ENCODE measurements around the gene LIPE.

Gene LIPE

DNA sequence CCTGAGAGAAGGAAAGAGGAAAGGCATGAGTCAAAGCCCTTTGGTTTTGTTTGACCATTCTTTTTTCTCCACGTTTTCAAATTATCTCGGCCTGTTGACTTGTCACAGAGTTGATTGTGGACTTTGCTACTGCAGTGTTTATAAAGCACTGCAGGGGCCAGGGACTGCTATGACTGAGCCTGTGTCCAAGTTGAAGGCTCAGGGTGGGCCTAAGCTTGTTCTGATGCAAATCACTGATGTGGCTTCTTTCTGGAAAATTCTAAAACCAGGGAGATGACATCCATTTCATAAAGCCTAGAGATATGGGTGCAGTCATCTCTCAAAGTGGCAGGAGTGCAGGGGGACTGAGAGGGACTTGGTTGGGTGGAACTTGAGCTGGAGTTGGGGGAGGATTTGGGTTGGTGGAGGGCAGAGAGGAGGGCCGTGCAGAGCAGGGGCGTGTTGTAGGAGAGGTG lies 16.8 kb upstream of the LIPE start:
- DNase-seq (ENCODE audit: low read depth): no peak
- no peak overlapping the region for H3K4me3 ChIP-seq (ENCODE audit: control insufficient read depth, low read depth, low read length)
- TF ChIP-seq, protein P1, sequence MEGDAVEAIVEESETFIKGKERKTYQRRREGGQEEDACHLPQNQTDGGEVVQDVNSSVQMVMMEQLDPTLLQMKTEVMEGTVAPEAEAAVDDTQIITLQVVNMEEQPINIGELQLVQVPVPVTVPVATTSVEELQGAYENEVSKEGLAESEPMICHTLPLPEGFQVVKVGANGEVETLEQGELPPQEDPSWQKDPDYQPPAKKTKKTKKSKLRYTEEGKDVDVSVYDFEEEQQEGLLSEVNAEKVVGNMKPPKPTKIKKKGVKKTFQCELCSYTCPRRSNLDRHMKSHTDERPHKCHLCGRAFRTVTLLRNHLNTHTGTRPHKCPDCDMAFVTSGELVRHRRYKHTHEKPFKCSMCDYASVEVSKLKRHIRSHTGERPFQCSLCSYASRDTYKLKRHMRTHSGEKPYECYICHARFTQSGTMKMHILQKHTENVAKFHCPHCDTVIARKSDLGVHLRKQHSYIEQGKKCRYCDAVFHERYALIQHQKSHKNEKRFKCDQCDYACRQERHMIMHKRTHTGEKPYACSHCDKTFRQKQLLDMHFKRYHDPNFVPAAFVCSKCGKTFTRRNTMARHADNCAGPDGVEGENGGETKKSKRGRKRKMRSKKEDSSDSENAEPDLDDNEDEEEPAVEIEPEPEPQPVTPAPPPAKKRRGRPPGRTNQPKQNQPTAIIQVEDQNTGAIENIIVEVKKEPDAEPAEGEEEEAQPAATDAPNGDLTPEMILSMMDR (IDR thresholded peaks at IDR 0.05; ENCODE audit: control insufficient read depth, insufficient read depth, low read depth, low read length, missing control alignments): no peak

DNA sequence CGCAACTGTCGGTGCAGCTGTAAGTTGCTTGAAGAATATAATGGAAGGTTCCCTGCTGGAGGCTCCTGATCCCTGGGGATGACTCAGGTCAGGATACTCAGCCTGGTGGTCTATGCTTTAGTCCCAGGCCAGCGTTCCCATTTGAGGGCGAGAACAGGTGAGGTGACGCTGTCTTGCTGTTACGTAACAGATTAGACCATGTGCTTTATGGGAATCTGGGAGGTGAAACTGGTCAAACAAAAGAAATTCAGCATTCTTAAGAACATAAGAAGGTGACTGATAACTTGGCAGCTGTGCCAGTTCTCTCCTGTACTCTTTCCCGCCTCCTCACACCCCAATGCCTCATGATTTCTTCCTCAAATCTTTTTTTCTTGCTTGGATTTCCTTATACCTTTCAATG lies 15.6 kb upstream of the LIPE start, which contains the start of gene CXCL17:
Gene CXCL17 (minus strand): TSS at position 114 of the 400 bp plus-strand sequence. CDS start 114 bp downstream, outside the sequence.
- DNase-seq (ENCODE audit: low read depth): no peak
- H3K4me3 ChIP-seq (ENCODE audit: control insufficient read depth, low read depth, low read length): no peak within 1 kb of the TSS
- TF ChIP-seq, protein P1 (IDR thresholded peaks at IDR 0.05; ENCODE audit: control insufficient read depth, insufficient read depth, low read depth, low read length, missing control alignments): no peak

DNA sequence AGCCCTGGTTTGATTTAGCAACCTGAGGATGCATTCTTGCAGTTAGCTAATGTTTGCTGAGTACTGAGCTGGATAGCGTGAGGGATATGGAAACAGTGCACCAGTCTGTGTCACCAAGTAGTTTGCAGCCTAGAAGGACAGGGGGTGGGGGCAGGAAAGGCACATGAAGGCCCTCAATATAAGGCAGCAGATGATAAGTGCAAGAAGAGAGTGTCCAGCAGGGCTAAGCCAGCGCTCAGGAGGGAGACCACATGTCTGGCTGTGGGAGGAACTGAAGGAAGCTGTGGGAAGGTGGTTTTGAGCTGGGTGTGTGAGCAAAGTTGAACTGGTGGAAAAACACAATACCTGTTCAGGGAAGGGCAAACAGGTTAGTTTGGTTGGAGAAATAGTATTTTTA lies 13.9 kb upstream of the LIPE start:
- TF ChIP-seq, protein P1 (IDR thresholded peaks at IDR 0.05; ENCODE audit: control insufficient read depth, insufficient read depth, low read depth, low read length, missing control alignments): no peak
- no peak overlapping the region for H3K4me3 ChIP-seq (ENCODE audit: control insufficient read depth, low read depth, low read length)
- DNase-seq (ENCODE audit: low read depth): no peak

DNA sequence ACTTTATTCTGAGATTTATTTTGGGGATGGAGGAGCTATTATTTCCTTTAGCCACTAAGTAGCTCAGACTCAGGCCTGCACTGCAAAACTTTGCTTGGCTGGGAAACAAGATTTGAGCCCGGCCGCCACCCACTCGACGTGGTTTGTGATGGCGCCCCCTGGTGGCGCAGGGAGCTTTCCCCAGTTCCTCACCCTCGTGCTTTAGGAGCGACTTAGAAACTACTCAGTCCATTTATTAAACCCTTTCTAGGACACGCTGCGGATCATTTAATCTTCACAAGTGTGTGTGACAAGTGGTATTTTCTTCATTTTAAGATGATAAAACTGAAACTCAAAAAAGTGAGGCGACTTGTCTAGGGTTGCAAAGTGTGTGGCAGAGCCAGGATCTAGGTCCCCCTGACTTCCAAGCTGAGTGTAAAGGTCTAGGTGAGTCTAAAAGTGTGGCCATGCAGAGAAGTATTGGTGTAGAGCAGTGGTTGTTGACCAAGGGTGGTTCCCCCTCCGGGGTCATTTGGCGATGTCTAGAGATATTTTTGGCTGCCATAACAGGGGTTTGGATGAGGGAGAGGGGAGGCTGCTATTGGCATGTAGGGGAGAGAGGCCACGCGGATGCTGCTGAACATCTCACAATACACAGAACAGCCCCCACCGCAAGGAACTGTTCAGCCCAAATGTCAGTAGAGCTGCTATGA lies 13.3 kb upstream of the LIPE start:
- DNase-seq (ENCODE audit: low read depth): no peak
- TF ChIP-seq, protein P1 (IDR thresholded peaks at IDR 0.05; ENCODE audit: control insufficient read depth, insufficient read depth, low read depth, low read length, missing control alignments): peak; percentile 93
- no peak overlapping the region for H3K4me3 ChIP-seq (ENCODE audit: control insufficient read depth, low read depth, low read length)

DNA sequence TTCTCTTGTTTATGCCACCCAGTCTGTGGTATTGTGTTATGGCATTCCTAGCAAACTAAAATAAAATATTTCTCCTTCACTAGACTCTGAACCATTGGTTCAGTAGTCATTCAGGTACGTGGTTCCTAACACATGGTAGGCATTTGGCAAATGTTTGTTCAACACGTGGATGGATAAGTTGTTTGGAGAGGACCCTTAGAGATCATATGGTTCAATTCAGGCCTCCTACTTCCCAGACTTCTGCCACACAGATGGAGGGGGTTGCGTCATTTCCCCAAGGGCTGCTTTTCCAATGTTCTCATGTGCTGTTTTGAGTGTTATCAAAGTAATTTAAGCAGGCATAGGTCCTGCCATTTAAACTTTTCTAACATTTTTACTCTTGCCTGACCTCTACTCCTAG lies 8.8 kb upstream of the LIPE start:
- no peak for DNase-seq (ENCODE audit: low read depth)
- TF ChIP-seq, protein P1 (IDR thresholded peaks at IDR 0.05; ENCODE audit: control insufficient read depth, insufficient read depth, low read depth, low read length, missing control alignments): no peak
- no peak overlapping the region for H3K4me3 ChIP-seq (ENCODE audit: control insufficient read depth, low read depth, low read length)

DNA sequence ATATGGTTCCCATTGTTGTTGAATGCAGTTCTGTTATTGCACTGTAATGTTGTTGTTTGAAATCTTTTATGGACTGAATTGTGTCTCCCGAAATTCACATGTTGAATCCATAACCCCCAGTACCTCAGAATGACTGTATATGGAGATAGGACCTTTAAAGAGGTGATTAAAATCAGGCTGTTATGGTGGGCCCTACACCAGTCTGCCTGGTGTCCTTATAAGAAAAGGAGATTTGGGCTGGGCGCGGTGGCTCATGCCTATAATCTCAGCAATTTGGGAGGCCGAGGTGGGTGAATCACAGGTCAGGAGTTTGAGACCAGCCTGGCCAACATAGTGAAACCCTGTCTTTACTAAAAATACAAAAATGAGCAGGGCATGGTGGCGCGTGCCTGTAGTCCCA lies 8.1 kb upstream of the LIPE start:
- no peak overlapping the region for H3K4me3 ChIP-seq (ENCODE audit: control insufficient read depth, low read depth, low read length)
- TF ChIP-seq, protein P1 (IDR thresholded peaks at IDR 0.05; ENCODE audit: control insufficient read depth, insufficient read depth, low read depth, low read length, missing control alignments): no peak
- no peak for DNase-seq (ENCODE audit: low read depth)

Measured in AG09309 (cell line).